Right hindlimb (tissue), 1 donor: Measurements from ENCODE around the gene OTOF.

ENCODE experiments used
- DNase-seq: peaks from one replicate; pipeline ENCODE4 v3.0.0-alpha.2; 2018

The OTOF gene

GRCh38 chr2:26477911-26478253, at the start of gene OTOF:
Gene OTOF (minus strand): TSS chr2:26478124.
- peak; percentile 87 for DNase-seq

GRCh38 chr2:26526589-26526988, 48.7 kb upstream of the OTOF start:
- no peak for DNase-seq

DNA sequence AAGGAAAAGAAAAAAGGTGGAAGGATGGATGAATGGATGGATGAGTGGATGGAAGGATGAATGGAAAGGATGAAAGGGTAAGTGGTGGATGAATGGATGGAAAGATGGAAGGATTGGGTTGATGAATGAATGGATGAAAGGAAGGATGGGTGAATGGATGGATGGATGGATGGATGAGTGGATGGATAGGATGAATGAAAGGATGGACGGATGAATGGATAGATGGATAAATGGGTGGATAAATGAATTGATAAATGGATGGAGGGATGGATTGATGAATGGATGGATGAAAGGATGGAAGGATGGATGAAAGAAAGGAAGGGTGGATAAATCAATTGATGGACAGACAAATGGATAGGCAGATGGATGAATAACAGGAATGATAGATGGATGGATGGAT, 48.2 kb upstream of the OTOF start:
- DNase-seq, result no peak

- no peak for DNase-seq
These were observed 45.8 kb upstream of the OTOF start for GRCh38 chr2:26523750-26524149.

- no peak for DNase-seq
These were observed 44.8 kb upstream of the OTOF start for GRCh38 chr2:26522751-26523171.

- no peak for DNase-seq
These were observed 44.4 kb upstream of the OTOF start for GRCh38 chr2:26522325-26522724.

DNA sequence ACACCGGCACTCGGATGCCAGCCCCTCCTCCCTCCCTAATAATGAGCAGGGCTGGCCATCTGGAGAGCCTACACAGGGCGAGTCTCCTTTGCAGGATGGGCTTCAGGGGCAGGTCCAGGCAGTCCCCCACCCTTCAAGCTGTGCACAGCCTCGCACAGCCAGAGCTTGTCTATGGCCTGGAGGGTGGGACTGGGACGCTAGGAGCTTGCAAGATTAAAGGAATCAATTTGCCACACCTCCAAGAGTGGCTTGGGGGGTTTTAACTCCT, 43.9 kb upstream of the OTOF start:
- DNase-seq, result no peak

GRCh38 chr2:26521054-26521912, 43.4 kb upstream of the OTOF start:
- no peak for DNase-seq

GRCh38 chr2:26520148-26520449, 42.2 kb upstream of the OTOF start:
- DNase-seq, result no peak

- DNase-seq, result no peak
These were observed 41.6 kb upstream of the OTOF start for GRCh38 chr2:26519396-26520147.

GRCh38 chr2:26516781-26517180, 38.9 kb upstream of the OTOF start:
- DNase-seq, result no peak

GRCh38 chr2:26516246-26516645, 38.3 kb upstream of the OTOF start:
- DNase-seq, result no peak

DNA sequence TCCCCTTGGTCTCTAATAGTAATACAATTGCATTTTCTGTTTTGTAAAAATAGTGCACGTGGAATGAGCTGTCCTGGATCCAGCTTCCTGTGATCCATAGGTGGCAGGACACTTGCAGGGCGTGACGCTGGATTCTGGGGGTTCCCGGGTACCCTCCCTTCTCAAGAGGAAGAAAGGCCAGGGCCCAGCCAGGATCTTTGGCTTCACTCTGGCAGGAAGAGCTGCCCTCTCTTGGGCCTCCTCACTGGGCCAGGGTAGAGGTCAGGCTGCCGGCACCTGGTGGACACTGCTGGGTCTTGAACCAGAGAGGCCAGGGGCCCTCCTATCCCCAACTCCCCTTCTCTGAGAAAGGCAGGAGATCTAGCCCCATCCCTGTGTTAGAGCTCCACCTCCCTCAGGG, 37.8 kb upstream of the OTOF start:
- DNase-seq, result no peak

- DNase-seq, result no peak
These were observed 36.1 kb upstream of the OTOF start for GRCh38 chr2:26514045-26514444.

GRCh38 chr2:26513261-26513660, 35.3 kb upstream of the OTOF start:
- no peak for DNase-seq

DNA sequence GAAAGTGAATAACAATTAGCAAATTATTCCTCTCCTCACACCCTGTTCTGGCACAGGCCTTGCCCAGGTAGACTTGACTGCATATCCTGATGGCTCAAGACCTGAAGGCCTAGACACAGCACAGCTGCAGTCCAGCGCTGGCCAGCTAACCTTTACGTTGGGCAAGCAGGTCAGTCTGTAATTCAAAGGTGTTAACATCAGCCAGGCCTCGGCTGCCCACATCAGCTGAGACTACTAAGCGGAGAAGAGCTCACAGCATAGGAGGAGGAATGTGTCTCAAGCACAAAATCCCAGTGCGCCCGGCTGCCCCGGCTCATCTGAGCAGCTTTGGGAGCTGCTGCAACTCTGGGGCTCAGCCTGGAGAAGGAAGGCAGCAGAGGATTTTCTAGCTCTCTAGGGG, 33.5 kb upstream of the OTOF start:
- DNase-seq, result no peak

GRCh38 chr2:26510344-26510973, 32.5 kb upstream of the OTOF start:
- no peak for DNase-seq

DNA sequence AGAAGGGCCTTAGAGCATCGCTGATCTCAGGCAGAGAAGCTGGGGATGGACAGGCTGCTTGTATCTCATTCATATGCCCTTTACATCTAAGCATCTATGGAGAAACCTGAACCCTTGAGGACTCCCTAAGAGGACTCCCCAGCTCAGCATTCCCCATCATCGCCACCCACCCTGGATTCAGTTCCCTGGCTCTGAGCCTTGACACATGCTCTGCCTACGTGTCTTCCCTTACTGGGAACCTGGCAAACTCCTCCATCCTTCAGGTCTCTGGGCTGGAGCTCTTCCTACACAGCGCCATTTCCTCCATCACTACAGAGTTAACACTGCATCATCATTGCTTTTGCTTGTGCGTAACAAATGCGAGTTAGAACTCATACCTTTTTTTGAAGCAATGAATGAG, 31.2 kb upstream of the OTOF start:
- DNase-seq, result no peak

DNA sequence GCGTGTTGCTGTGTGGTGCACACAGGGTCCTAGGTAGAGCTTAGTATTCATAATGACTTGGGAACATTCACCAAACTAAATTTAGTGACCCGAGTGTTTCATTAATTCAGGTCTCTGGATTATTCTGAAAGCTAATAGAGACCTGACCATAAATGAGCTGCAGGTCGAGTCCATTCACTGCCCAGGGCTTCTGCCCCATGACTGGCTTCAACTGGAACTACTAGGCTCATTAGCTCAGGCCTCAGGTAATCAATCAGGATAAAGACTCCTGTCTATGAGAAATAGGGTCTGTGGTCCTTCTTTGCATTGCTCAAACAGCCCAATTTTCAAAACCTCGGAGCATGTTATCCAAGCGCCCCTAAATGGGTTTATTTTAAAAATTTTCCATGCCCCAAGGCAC, 30.0 kb upstream of the OTOF start:
- no peak for DNase-seq

DNA sequence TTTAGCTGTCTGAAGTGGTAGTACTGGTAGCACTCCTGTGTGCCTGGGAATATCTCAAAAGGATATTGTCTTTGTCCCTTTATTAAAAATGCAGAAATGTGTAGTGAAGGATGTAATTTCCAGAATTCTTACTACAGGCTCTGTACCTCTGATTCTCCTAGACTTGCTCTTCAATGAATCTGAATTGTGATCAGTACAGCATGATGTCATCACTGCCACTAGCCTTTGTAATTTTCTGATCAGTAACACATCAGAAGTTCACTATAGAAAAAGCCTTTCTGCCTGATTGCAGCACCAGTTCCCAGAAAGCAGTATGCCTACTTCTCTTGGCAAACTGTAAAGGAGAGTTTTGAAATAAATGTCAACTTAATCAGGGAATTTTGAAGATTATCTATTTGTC, 29.2 kb upstream of the OTOF start:
- no peak for DNase-seq

DNA sequence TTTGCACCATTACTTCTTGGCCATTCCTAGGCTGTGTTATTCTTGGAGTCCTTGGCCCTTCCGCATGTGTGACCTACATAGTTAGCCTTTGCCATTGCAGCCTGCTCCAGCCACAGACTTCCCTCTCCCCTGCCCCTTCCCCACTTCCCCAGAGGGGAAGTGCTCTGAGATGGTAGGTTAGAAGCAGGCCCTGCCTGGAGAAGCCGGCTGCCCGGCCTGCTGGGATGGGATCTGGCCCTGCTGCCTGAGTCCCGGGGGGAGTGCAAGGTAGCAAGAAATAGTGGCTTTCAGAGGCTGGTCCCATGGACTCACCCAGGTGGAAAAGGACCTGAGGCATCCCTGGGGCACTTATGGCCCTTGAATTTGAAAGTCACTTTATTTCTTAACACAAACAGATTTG, 28.4 kb upstream of the OTOF start:
- no peak for DNase-seq

DNA sequence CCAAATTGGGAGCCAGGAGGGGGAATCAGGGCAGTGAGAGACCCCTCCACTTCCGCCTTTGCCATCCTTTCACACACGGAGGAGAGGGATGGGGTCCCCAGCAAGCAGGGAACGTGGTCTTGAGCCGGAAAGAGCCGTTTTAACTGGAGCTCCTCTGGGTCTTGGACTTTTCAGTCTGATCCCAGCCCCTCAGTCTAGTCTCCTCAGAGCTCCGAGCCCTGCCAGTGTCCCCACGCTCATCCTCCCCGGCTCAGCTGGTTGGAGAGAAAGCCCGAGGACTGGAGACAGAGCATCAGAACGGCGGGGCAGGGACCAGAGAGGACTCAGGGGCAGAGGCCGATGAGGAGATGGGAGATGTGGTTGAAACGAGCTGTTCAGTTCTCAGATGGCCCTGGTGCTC, 26.1 kb upstream of the OTOF start:
- no peak for DNase-seq

- DNase-seq, result peak; percentile 84
These were observed 25.4 kb upstream of the OTOF start for GRCh38 chr2:26503231-26503880.

DNA sequence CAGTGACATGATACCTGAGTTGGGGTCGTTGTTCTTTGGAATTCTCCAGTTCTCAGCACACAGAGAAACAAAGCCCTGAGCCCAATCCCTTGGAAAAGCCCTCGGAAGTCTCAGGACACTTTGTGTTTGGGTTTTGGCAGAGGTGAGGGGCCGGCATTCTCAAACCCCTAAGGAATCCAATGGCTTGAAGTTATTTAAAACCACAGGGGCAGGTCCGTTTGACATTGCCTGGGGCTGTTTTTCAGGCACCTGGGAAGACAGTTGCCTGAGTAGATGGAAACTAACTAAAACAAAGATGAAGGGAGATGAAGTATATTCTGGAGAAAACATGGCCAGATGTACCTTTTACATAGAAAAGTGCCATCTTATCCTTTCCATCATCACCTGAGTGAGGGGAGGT, 22.5 kb upstream of the OTOF start:
- DNase-seq, result no peak
